Keratinocyte (primary cell): Measurements from ENCODE around the gene WDCP. TPM values are rescaled to one million over a fixed set of nuclear protein-coding genes. Genes with fewer than 3 reads are reported as not detected.

ENCODE experiments used
- DNase-seq: peaks from one replicate; pipeline ENCODE4 v3.0.0-alpha.2; 2011; ENCODE audit warnings: low read depth, missing footprints, low spot score
- FAIRE-seq: peaks from 2 replicates; lab custom pipeline; 2011; peaks lifted over from hg19 to GRCh38; lab: Jason Lieb, UNC
- H2AFZ ChIP-seq: 2 replicates; pipeline ENCODE4 v1.6.0; 2012; ENCODE audit warnings: low read length, control low read depth, inconsistent platforms; ENCODE audit not compliant: control insufficient read depth
- H3K27ac ChIP-seq: 2 replicates; pipeline ENCODE4 v1.5.1; 2011; ENCODE audit warnings: low read length; ENCODE audit not compliant: control insufficient read depth, insufficient read depth
- H3K27me3 ChIP-seq: 3 replicates; pipeline ENCODE4 v1.6.0; 2011; ENCODE audit warnings: low read length; ENCODE audit not compliant: control insufficient read depth, insufficient read depth; ENCODE audit errors: extremely low read depth
- H3K36me3 ChIP-seq, 2 experiments: 2 replicates in 1 of 2; 3 replicates in 1 of 2; pipeline ENCODE4 v1.5.1; 2011; ENCODE audit warnings: low read length in 2 of 2, mild to moderate bottlenecking in 1 of 2; ENCODE audit not compliant: control insufficient read depth in 2 of 2, insufficient read depth in 2 of 2; ENCODE audit errors: extremely low read depth in 1 of 2
- H3K4me1 ChIP-seq: 3 replicates; pipeline ENCODE4 v1.5.1; 2011; ENCODE audit warnings: low read length; ENCODE audit not compliant: control insufficient read depth, insufficient read depth; ENCODE audit errors: extremely low read depth
- H3K4me2 ChIP-seq: 3 replicates; pipeline ENCODE4 v1.6.0; 2011; ENCODE audit warnings: low read depth, low read length; ENCODE audit not compliant: control insufficient read depth, insufficient read depth; ENCODE audit errors: extremely low read depth
- H3K4me3 ChIP-seq, 3 experiments: fragments of 200-600 bp in 1 of 3; sonication (generic) in 1 of 3; 2 replicates in 2 of 3; 3 replicates in 1 of 3; pipeline ENCODE4 v1.5.1; 2011 to 2016; ENCODE audit warnings: low read length in 3 of 3, mild to moderate bottlenecking in 3 of 3, control low read depth in 2 of 3, inconsistent platforms in 1 of 3, low read depth in 1 of 3, mixed read lengths in 1 of 3, mixed run types in 1 of 3, moderate library complexity in 1 of 3; ENCODE audit not compliant: control insufficient read depth in 2 of 3, insufficient read depth in 2 of 3; ENCODE audit errors: extremely low read depth in 1 of 3
- H3K79me2 ChIP-seq: 2 replicates; pipeline ENCODE4 v1.6.0; 2012; ENCODE audit warnings: low read length; ENCODE audit not compliant: control insufficient read depth, insufficient read depth
- H3K9ac ChIP-seq: 3 replicates; pipeline ENCODE4 v1.6.0; 2011; ENCODE audit warnings: low read length; ENCODE audit not compliant: control insufficient read depth, insufficient read depth; ENCODE audit errors: extremely low read depth
- H3K9me1 ChIP-seq: 3 replicates; pipeline ENCODE4 v1.6.0; 2011; ENCODE audit warnings: low read length; ENCODE audit not compliant: control insufficient read depth, insufficient read depth; ENCODE audit errors: extremely low read depth
- H3K9me3 ChIP-seq: 2 replicates; pipeline ENCODE4 v1.5.1; 2012; ENCODE audit warnings: low read depth, low read length; ENCODE audit not compliant: control insufficient read depth
- H4K20me1 ChIP-seq: 3 replicates; pipeline ENCODE4 v1.6.0; 2011; ENCODE audit warnings: low read length; ENCODE audit not compliant: control insufficient read depth, insufficient read depth; ENCODE audit errors: extremely low read depth
- CTCF ChIP-seq, 3 experiments: IDR thresholded peaks in 1 of 3; conservative IDR thresholded peaks in 1 of 3; optimal IDR thresholded peaks in 1 of 3; 2 replicates in 2 of 3; 3 replicates in 1 of 3; pipeline versions ENCODE3 to v1.5.1; 2011; ENCODE audit warnings: low read length in 3 of 3, mild to moderate bottlenecking in 3 of 3, moderate library complexity in 2 of 3, control low read depth in 1 of 3, inconsistent platforms in 1 of 3; ENCODE audit not compliant: insufficient read depth in 2 of 3; ENCODE audit errors: extremely low read depth in 1 of 3
- EZH2 ChIP-seq: IDR thresholded peaks from one replicate; pipeline ENCODE4 v1.6.1; 2012; ENCODE audit warnings: inconsistent platforms, mild to moderate bottlenecking, low read length, moderate library complexity
- dilution Hi-C: fragments of 300-500 bp; cut with MboI; formaldehyde crosslinking; loops from one replicate; pipeline ENCODE4 v1.7.0; 2020; ENCODE audit warnings: low sequenced_read_pairs; ENCODE audit not compliant: extremely low pct_ligation_motif_present
- polyA plus RNA-seq, 5 experiments: library from polyadenylated mRNA; depleted of rRNA in 3 of 5; stranded (reverse) in 3 of 5; stranded (forward) in 1 of 5; unstranded in 1 of 5; fragments of >200 nt; gene quantifications; 1 replicate in 1 of 5; 2 replicates in 3 of 5; 3 replicates in 1 of 5; pipeline versions ENCODE4 v1.2.1 to v1.2.3, GENCODE V29; 2011 to 2012; ENCODE audit warnings: missing spikeins in 2 of 5, low read depth in 1 of 5, low replicate concordance in 1 of 5

The WDCP gene
- polyA plus RNA-seq, 1 donor (not counting 4 experiments of a cell fraction or from before 2014, with no cell fraction given): 11.0 TPM

GRCh38 chr2:24082787-24083566 lies 35.8 kb upstream of the WDCP start:
- H3K4me2 ChIP-seq: peak overlapping the region; percentile 99
- H3K4me3 ChIP-seq: peak overlapping the region; percentile 63 to 80 (median 70)
- no peaks in the 10 kb centered on the region for H3K27me3 ChIP-seq
- DNase-seq: no peak
- H3K36me3 ChIP-seq: peaks cover 5 to 17% of the 10 kb centered on the region in 2 experiments
- TF ChIP-seq EZH2 (no peak), CTCF (optimal IDR thresholded peaks at IDR 0.05 in 1 of 3, IDR thresholded peaks at IDR 0.05 in 1 of 3, conservative IDR thresholded peaks at IDR 0.05 in 1 of 3; ENCODE audit: extremely low read depth in 1 of 3, insufficient read depth in 2 of 3, low read length in 3 of 3) (no peak)
- peak overlapping the region; percentile 45 for H2AFZ ChIP-seq
- no peak for FAIRE-seq
- no peaks in the 10 kb centered on the region for H4K20me1 ChIP-seq
- peak overlapping the region; percentile 82 for H3K27ac ChIP-seq
- dilution Hi-C loops: no loop called here
- no peaks in the 10 kb centered on the region for H3K9me1 ChIP-seq
- peak overlapping the region; percentile 86 for H3K9ac ChIP-seq
- H3K4me1 ChIP-seq: peaks cover 12% of the 10 kb centered on the region
- H3K9me3 ChIP-seq: no peaks in the 10 kb centered on the region
- H3K79me2 ChIP-seq: no peaks in the 10 kb centered on the region

- peaks cover 18% of the 10 kb centered on the region for H3K4me1 ChIP-seq
- no peak for FAIRE-seq
- no peak overlapping the region for H3K27ac ChIP-seq
Observed at GRCh38 chr2:24080701-24081100, 33.5 kb upstream of the WDCP start.

More at GRCh38 chr2:24080701-24081100, 33.5 kb upstream of the WDCP start:
- Histone ChIP-seq H3K9me3 (no peaks in the 10 kb centered on the region), H3K36me3 (peaks cover 5 to 17% of the 10 kb centered on the region in 2 experiments), H2AFZ (no peak overlapping the region), H3K4me2 (no peak overlapping the region), H3K79me2 (peaks cover under 1% of the 10 kb centered on the region), H3K4me3 (no peak overlapping the region), H4K20me1 (no peaks in the 10 kb centered on the region), H3K9me1 (no peaks in the 10 kb centered on the region), H3K27me3 (no peaks in the 10 kb centered on the region), H3K9ac (no peak overlapping the region)
- no peak for DNase-seq
- TF ChIP-seq CTCF (optimal IDR thresholded peaks at IDR 0.05 in 1 of 3, IDR thresholded peaks at IDR 0.05 in 1 of 3, conservative IDR thresholded peaks at IDR 0.05 in 1 of 3; ENCODE audit: extremely low read depth in 1 of 3, insufficient read depth in 2 of 3, low read length in 3 of 3) (no peak), EZH2 (no peak)
- dilution Hi-C loops: no loop called here
